Gastroesophageal sphincter (tissue), 4 donors: ENCODE measurements around the gene RAN. TPM values are rescaled to one million over a fixed set of nuclear protein-coding genes. Genes with fewer than 3 reads are reported as not detected.
"Not testable (repeated sequence)": the region's sequence is repeated elsewhere in the genome, so short reads cannot be mapped to it uniquely, and the experiment has no call there.

Source experiments
- ATAC-seq: fragments of 150-250 bp; one replicate; pipeline ENCODE4 v1.9.1; 2016; ENCODE audit warnings: mild to moderate bottlenecking, moderate library complexity
- H3K27ac ChIP-seq, 4 donors: fragments of 200-600 bp; sonication (generic) in 3 of 4; 1 replicate in 3 of 4; 2 replicates in 1 of 4; pipeline ENCODE4 v1.5.1; 2016 to 2019
- H3K27me3 ChIP-seq: fragments of 200-600 bp; sonication (generic); one replicate; pipeline ENCODE4 v1.5.1; 2019
- H3K36me3 ChIP-seq, 2 donors: fragments of 200-600 bp; sonication (generic); one replicate each; pipeline ENCODE4 v1.5.1; 2019; ENCODE audit warnings: control low read depth in 1 of 2
- H3K4me1 ChIP-seq, 3 donors: fragments of 200-600 bp; sonication (generic); 1 replicate in 2 of 3; 2 replicates in 1 of 3; pipeline ENCODE4 v1.5.1; 2016 to 2019; ENCODE audit warnings: control low read depth in 2 of 3
- H3K4me3 ChIP-seq, 2 donors: fragments of 200-600 bp; sonication (generic); one replicate each; pipeline ENCODE4 v1.5.1; 2019; ENCODE audit warnings: mild to moderate bottlenecking in 1 of 2, moderate library complexity in 1 of 2
- H3K9me3 ChIP-seq, 3 donors: fragments of 200-600 bp; sonication (generic); one replicate each; pipeline ENCODE4 v1.5.1; 2017 to 2019; ENCODE audit warnings: control low read depth in 2 of 3
- EP300 ChIP-seq: sonication (generic); formaldehyde crosslinking; IDR thresholded peaks from one replicate; pipeline ENCODE4 v1.6.1; 2017; ENCODE audit warnings: antibody characterized with exemption, mild to moderate bottlenecking
- POLR2A ChIP-seq, 2 donors: fragments of 450-650 bp; IDR thresholded peaks; one replicate each; pipeline ENCODE4 v1.6.1; 2017; ENCODE audit warnings: antibody characterized with exemption in 2 of 2, mild to moderate bottlenecking in 2 of 2, moderate library complexity in 1 of 2
- POLR2AphosphoS5 ChIP-seq: sonication (generic); formaldehyde crosslinking; IDR thresholded peaks from one replicate; pipeline ENCODE4 v1.6.1; 2017; ENCODE audit warnings: antibody characterized with exemption
- WGBS, 2 donors: methylation state at CpG; one replicate each; pipeline ENCODE4 v1.1.5; 2018; ENCODE audit warnings: low coverage in 1 of 2; 5-methylcytosine and 5-hydroxymethylcytosine counted together
- total RNA-seq, 4 donors: library from RNA; depleted of rRNA; stranded (reverse); fragments of >200 nt; gene quantifications; one replicate each; pipeline ENCODE4 v1.1.0, GENCODE V29; 2016
- TF ChIP-seq, protein P1 (sequence below), 4 experiments: fragments of 200-600 bp in 2 of 4; fragments of 450-650 bp in 2 of 4; sonication (generic) in 1 of 4; IDR thresholded peaks; one replicate each; pipeline ENCODE4 v1.5.1; 2017 to 2019; ENCODE audit warnings: antibody characterized with exemption in 4 of 4, mild to moderate bottlenecking in 2 of 4, moderate library complexity in 2 of 4

RAN gene
- total RNA-seq, 4 donors from 2014 or later = 139 to 199 (median 167) TPM

DNA sequence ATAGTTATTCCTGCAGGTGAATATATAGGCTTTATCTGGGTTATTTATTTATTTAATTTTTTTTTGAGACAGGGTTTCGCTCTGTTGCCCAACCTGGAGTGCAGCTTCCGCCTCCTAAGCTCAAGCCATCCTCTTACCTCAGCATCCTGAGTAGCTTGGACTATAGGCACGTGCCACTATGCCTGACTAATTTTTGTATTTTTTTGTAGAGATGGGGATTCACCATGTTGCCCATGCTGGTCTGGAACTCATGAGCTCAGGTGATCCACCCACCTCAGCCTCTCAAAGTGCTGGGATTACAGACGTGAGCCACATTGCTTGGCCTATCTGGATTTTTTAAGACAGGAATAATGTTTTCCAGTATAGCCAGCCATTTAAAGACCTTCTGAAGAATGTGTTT is 2.0 kb downstream of the RAN start:
- no peak overlapping the region for H3K4me3 ChIP-seq
- no peak for ATAC-seq
- WGBS, 2 donors = 83 to 93% methylated on average over 2 to 3 of the region's 4 CpGs
- TF ChIP-seq POLR2AphosphoS5 (no peak), EP300 (no peak), POLR2A (IDR thresholded peaks at IDR 0.05) (no peak)
- TF ChIP-seq, protein P1, sequence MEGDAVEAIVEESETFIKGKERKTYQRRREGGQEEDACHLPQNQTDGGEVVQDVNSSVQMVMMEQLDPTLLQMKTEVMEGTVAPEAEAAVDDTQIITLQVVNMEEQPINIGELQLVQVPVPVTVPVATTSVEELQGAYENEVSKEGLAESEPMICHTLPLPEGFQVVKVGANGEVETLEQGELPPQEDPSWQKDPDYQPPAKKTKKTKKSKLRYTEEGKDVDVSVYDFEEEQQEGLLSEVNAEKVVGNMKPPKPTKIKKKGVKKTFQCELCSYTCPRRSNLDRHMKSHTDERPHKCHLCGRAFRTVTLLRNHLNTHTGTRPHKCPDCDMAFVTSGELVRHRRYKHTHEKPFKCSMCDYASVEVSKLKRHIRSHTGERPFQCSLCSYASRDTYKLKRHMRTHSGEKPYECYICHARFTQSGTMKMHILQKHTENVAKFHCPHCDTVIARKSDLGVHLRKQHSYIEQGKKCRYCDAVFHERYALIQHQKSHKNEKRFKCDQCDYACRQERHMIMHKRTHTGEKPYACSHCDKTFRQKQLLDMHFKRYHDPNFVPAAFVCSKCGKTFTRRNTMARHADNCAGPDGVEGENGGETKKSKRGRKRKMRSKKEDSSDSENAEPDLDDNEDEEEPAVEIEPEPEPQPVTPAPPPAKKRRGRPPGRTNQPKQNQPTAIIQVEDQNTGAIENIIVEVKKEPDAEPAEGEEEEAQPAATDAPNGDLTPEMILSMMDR (IDR thresholded peaks at IDR 0.05) = no peak
- no peak overlapping the region for H3K27ac ChIP-seq
- no peaks in the 10 kb centered on the region for H3K9me3 ChIP-seq
- peaks cover 5 to 43% (median 12%) of the 10 kb centered on the region in 3 donors for H3K4me1 ChIP-seq
- no peaks in the 10 kb centered on the region for H3K27me3 ChIP-seq
- H3K36me3 ChIP-seq = peaks cover 0 to 45% of the 10 kb centered on the region in 2 donors

DNA sequence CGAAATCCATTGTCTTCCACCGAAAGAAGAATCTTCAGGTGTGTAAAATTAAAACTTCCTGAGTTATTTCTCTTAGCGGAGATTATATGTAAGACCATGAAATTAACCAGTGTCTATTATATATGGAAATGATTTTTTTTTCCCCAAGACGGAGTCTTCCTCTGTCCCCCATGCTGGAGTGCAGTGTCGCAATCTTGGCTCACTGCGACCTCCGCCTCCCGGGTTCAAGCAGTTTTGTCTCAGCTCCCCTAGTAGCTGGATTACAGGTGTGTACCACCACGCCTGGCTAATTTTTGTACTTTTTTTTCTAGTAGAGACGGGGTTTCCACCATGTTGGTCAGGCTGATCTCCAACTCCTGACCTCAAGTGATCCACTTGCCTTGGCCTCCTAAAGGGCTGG is 2.8 kb downstream of the RAN start:
- H3K36me3 ChIP-seq = peaks cover 0 to 45% of the 10 kb centered on the region in 2 donors

DNA sequence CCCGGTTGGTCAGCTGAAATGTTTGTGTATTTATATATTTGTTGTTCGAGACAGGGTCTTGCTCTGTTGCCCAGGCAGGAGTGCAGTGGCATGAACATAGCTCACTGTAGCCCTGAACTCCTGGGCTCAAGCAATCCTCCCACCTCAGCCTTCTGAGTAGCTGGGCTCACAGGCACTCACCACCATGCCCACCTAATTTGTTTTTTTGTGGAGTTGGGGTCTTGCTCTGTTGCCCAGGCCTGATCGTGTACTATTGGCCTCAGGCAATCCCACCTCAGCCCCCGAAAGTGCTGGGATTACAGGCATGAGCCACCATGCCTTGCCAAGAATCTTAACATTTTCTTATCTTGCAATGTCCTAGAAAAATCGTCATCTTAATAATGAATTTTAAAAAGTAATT is 3.3 kb downstream of the RAN start:
- 74 to 80% methylated on average over 3 to 5 of the region's 5 CpGs for WGBS, 2 donors

More for the DNA sequence above, 2.8 kb downstream of the RAN start:
- H3K27me3 ChIP-seq = no peaks in the 10 kb centered on the region
- no peaks in the 10 kb centered on the region for H3K9me3 ChIP-seq
- H3K4me3 ChIP-seq = no peak overlapping the region
- H3K4me1 ChIP-seq = peaks cover 5 to 43% (median 12%) of the 10 kb centered on the region in 3 donors
- WGBS, 2 donors = 88 to 93% methylated on average over 7 to 9 of the region's 10 CpGs
- no peak for ATAC-seq
- H3K27ac ChIP-seq = no peak overlapping the region
- TF ChIP-seq, protein P1 (IDR thresholded peaks at IDR 0.05) = no peak
- TF ChIP-seq POLR2A (IDR thresholded peaks at IDR 0.05) = no peak

DNA sequence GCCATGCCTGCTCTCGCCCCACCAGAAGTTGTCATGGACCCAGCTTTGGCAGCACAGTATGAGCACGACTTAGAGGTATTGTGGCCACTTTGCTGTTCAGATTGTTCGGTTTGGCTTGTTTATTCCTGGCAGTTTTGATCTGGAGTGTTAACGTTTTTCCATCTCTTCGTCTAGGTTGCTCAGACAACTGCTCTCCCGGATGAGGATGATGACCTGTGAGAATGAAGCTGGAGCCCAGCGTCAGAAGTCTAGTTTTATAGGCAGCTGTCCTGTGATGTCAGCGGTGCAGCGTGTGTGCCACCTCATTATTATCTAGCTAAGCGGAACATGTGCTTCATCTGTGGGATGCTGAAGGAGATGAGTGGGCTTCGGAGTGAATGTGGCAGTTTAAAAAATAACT is 3.8 kb downstream of the RAN start:
- 81 to 87% methylated on average over 6 to 10 of the region's 11 CpGs for WGBS, 2 donors
- not testable (repeated sequence) for H3K27me3 ChIP-seq, H3K9me3 ChIP-seq, H3K27ac ChIP-seq, ATAC-seq, H3K4me3 ChIP-seq
- Histone ChIP-seq H3K4me1 (peaks cover 5 to 39% (median 12%) of the 10 kb centered on the region in 3 donors), H3K36me3 (peaks cover 0 to 45% of the 10 kb centered on the region in 2 donors)

More for the DNA sequence above, 3.3 kb downstream of the RAN start:
- peaks cover 0 to 45% of the 10 kb centered on the region in 2 donors for H3K36me3 ChIP-seq
- no peak for TF ChIP-seq EP300
- no peak for TF ChIP-seq POLR2A (IDR thresholded peaks at IDR 0.05)
- no peak for TF ChIP-seq POLR2AphosphoS5
- TF ChIP-seq, protein P1 (IDR thresholded peaks at IDR 0.05) = no peak
- no peaks in the 10 kb centered on the region for H3K9me3 ChIP-seq
- H3K4me1 ChIP-seq = peaks cover 5 to 43% (median 12%) of the 10 kb centered on the region in 3 donors
- ATAC-seq = no peak
- no peak overlapping the region for H3K27ac ChIP-seq
- no peaks in the 10 kb centered on the region for H3K27me3 ChIP-seq
- H3K4me3 ChIP-seq = no peak overlapping the region

DNA sequence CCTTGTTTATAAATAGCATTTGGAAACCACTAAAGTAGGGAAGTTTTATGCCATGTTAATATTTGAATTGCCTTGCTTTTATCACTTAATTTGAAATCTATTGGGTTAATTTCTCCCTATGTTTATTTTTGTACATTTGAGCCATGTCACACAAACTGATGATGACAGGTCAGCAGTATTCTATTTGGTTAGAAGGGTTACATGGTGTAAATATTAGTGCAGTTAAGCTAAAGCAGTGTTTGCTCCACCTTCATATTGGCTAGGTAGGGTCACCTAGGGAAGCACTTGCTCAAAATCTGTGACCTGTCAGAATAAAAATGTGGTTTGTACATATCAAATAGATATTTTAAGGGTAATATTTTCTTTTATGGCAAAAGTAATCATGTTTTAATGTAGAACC is 4.4 kb downstream of the RAN start:
- Histone ChIP-seq H3K36me3 (peaks cover 0 to 45% of the 10 kb centered on the region in 2 donors), H3K9me3 (no peaks in the 10 kb centered on the region)
- ATAC-seq = no peak

More for the DNA sequence above, 4.4 kb downstream of the RAN start:
- Histone ChIP-seq H3K27me3 (no peaks in the 10 kb centered on the region), H3K27ac (no peak overlapping the region), H3K4me3 (no peak overlapping the region), H3K4me1 (peaks cover 5 to 33% (median 12%) of the 10 kb centered on the region in 3 donors)
- TF ChIP-seq POLR2A (IDR thresholded peaks at IDR 0.05) (no peak), EP300 (no peak), POLR2AphosphoS5 (no peak)
- TF ChIP-seq, protein P1 (IDR thresholded peaks at IDR 0.05) = no peak
